KBM-7 (cell line): ENCODE measurements around the gene ALG9.

Source experiments
- DNase-seq: peaks from one replicate; pipeline ENCODE4 v3.0.0-alpha.2; 2015
- in situ Hi-C: fragments of 300-500 bp; cut with MboI; formaldehyde crosslinking; loops from 2 replicates; pipeline ENCODE4 v1.14.3; 2020; ENCODE audit warnings: low sequenced_read_pairs, low pct_unique_long_range_greater_than_20kb, mixed read lengths

Gene ALG9

GRCh38 chr11:111748035-111748804 is 123.2 kb downstream of the ALG9 start:
- in situ Hi-C loops = no loop called here
- DNase-seq = no peak

- in situ Hi-C loops = no loop called here
- no peak for DNase-seq
Observed at GRCh38 chr11:111745719-111746504, 125.5 kb downstream of the ALG9 start.

GRCh38 chr11:111743700-111744099 is 127.7 kb downstream of the ALG9 start:
- in situ Hi-C loops = no loop called here
- DNase-seq = no peak

- no peak for DNase-seq
- in situ Hi-C loops = no loop called here
Observed at GRCh38 chr11:111741751-111742150, 129.6 kb downstream of the ALG9 start.

- DNase-seq = no peak
- in situ Hi-C loops = no loop called here
Observed at GRCh38 chr11:111739299-111739698, 132.1 kb downstream of the ALG9 start.

GRCh38 chr11:111737444-111738210 is 133.8 kb downstream of the ALG9 start:
- no peak for DNase-seq
- in situ Hi-C loops = no loop called here

GRCh38 chr11:111736621-111737443 is 134.5 kb downstream of the ALG9 start:
- in situ Hi-C loops = no loop called here
- no peak for DNase-seq
